Endothelial cell of umbilical vein (primary cell): ENCODE results near the gene ADD2. TPM values are rescaled to one million over a fixed set of nuclear protein-coding genes. Genes with fewer than 3 reads are reported as not detected.

ENCODE experiments used
- BruUV-seq: library from RNA; stranded (reverse); fragments of 400-500 nt; replicated peaks from 2 replicates; lab custom pipeline; 2021; lab: Mats Ljungman, UMichigan
- CTCF ChIA-PET: fragments of 300-600, 350-600 bp; sonication (Branson Sonifier 250); formaldehyde crosslinking; loops from one replicate; lab custom pipeline; 2021; ENCODE audit warnings: antibody characterized with exemption, inconsistent platforms; lab: Charles Lee
- POLR2A ChIA-PET: fragments of 300-600, 350-600 bp; sonication (Branson Sonifier 250); formaldehyde crosslinking; loops from one replicate; lab custom pipeline; 2021; ENCODE audit warnings: antibody characterized with exemption, inconsistent platforms; lab: Charles Lee
- DNase-seq: peaks from one replicate; pipeline ENCODE4 v3.0.0-alpha.2; 2011; ENCODE audit warnings: low read depth, low spot score
- FAIRE-seq: peaks from 2 replicates; lab custom pipeline; 2011; peaks lifted over from hg19 to GRCh38; lab: Jason Lieb, UNC
- H2AFZ ChIP-seq: 2 replicates; pipeline ENCODE4 v1.6.0; 2012; ENCODE audit warnings: low read depth, low read length, control low read depth, inconsistent platforms
- H3K27ac ChIP-seq: 2 replicates; pipeline ENCODE4 v1.5.1; 2011; ENCODE audit warnings: low read depth, mild to moderate bottlenecking, control low read depth, low read length, moderate library complexity; ENCODE audit not compliant: insufficient read depth
- H3K27me3 ChIP-seq, 2 experiments: 2 replicates each; pipeline versions ENCODE4 v1.6.0 to v1.6.1; 2011; ENCODE audit warnings: low read length in 2 of 2, mixed read lengths in 1 of 2; ENCODE audit not compliant: control insufficient read depth in 2 of 2, insufficient read depth in 2 of 2
- H3K36me3 ChIP-seq, 2 experiments: 2 replicates in 1 of 2; 3 replicates in 1 of 2; pipeline ENCODE4 v1.5.1; 2011; ENCODE audit warnings: low read length in 2 of 2, mild to moderate bottlenecking in 1 of 2, moderate library complexity in 1 of 2; ENCODE audit not compliant: control insufficient read depth in 2 of 2, insufficient read depth in 2 of 2; ENCODE audit errors: extremely low read depth in 1 of 2
- H3K4me1 ChIP-seq: 3 replicates; pipeline ENCODE4 v1.5.1; 2011; ENCODE audit warnings: mild to moderate bottlenecking, low read length; ENCODE audit not compliant: control insufficient read depth, insufficient read depth; ENCODE audit errors: extremely low read depth
- H3K4me2 ChIP-seq: 2 replicates; pipeline ENCODE4 v1.6.1; 2011; ENCODE audit warnings: low read length, control low read depth, mixed read lengths; ENCODE audit not compliant: insufficient read depth
- H3K4me3 ChIP-seq, 3 experiments: fragments of 200-600 bp in 1 of 3; sonication (generic), shearing (Covaris generic) in 1 of 3; replicated peaks in 1 of 3; 2 replicates each; pipeline ENCODE4 v1.5.1; 2011 to 2016; ENCODE audit warnings: control low read depth in 3 of 3, low read length in 3 of 3, mild to moderate bottlenecking in 2 of 3, inconsistent platforms in 1 of 3, low read depth in 1 of 3, moderate library complexity in 1 of 3; ENCODE audit not compliant: insufficient read depth in 1 of 3
- H3K79me2 ChIP-seq: 2 replicates; pipeline ENCODE4 v1.6.0; 2012; ENCODE audit warnings: low read length, inconsistent platforms; ENCODE audit not compliant: control insufficient read depth, insufficient read depth
- H3K9ac ChIP-seq: replicated peaks from 2 replicates; pipeline ENCODE3; 2011; ENCODE audit warnings: low read length, control low read depth; ENCODE audit not compliant: insufficient read depth; ENCODE audit errors: extremely low read depth
- H3K9me1 ChIP-seq: replicated peaks from 3 replicates; pipeline ENCODE4 v1.6.0; 2011; ENCODE audit warnings: mild to moderate bottlenecking, low read length; ENCODE audit not compliant: control insufficient read depth, insufficient read depth; ENCODE audit errors: extremely low read depth
- H3K9me3 ChIP-seq: replicated peaks from 2 replicates; pipeline ENCODE4 v1.5.1; 2012; ENCODE audit warnings: low read length, inconsistent platforms; ENCODE audit not compliant: control insufficient read depth, insufficient read depth
- H4K20me1 ChIP-seq: replicated peaks from 2 replicates; pipeline ENCODE3; 2011; ENCODE audit warnings: mild to moderate bottlenecking, low read length; ENCODE audit not compliant: control insufficient read depth, insufficient read depth; ENCODE audit errors: extremely low read depth
- GATA2 ChIP-seq: IDR thresholded peaks from 2 replicates; pipeline ENCODE4 v1.7.0; 2011; ENCODE audit warnings: low read depth, mild to moderate bottlenecking, moderate library complexity, mixed read lengths, low read length; ENCODE audit not compliant: insufficient read length, insufficient read depth
- JUN ChIP-seq: IDR thresholded peaks from 2 replicates; pipeline ENCODE4 v1.6.1; 2011; ENCODE audit warnings: borderline replicate concordance, low read depth; ENCODE audit not compliant: insufficient read length, insufficient read depth
- MAX ChIP-seq: IDR thresholded peaks from 2 replicates; pipeline ENCODE4 v1.6.1; 2011; ENCODE audit not compliant: insufficient read depth, insufficient read length
- POLR2AphosphoS5 ChIP-seq: IDR thresholded peaks from 2 replicates; pipeline ENCODE4 v1.6.1; 2012; ENCODE audit warnings: low read depth, mild to moderate bottlenecking, control low read depth, low read length, moderate library complexity; ENCODE audit not compliant: insufficient read depth
- dilution Hi-C: fragments of 300-500 bp; cut with MboI; formaldehyde crosslinking; loops from one replicate; pipeline ENCODE4 v1.15.0; 2019; ENCODE audit warnings: low sequenced_read_pairs; ENCODE audit not compliant: extremely low pct_ligation_motif_present
- intact Hi-C: fragments of 100-400 bp; cut with micrococcal nuclease; formaldehyde crosslinking; loops from one replicate; pipeline ENCODE4 v1.10.0; 2022
- polyA plus RNA-seq, 4 experiments: library from polyadenylated mRNA; depleted of rRNA in 3 of 4; stranded (reverse) in 3 of 4; unstranded in 1 of 4; fragments of >200 nt; gene quantifications; 2 replicates each; pipeline versions ENCODE4 v1.2.1 to v1.2.3, GENCODE V29; 2011 to 2012; ENCODE audit warnings: missing spikeins in 1 of 4
- total RNA-seq: library from RNA; stranded (reverse); gene quantifications from 2 replicates; pipeline ENCODE4 v1.2.3, GENCODE V29; 2021

The ADD2 gene
- total and polyA plus RNA-seq, 2 donors (not counting 3 experiments of a cell fraction or from before 2014, with no cell fraction given): 0.17 TPM; not detected in 1

DNA sequence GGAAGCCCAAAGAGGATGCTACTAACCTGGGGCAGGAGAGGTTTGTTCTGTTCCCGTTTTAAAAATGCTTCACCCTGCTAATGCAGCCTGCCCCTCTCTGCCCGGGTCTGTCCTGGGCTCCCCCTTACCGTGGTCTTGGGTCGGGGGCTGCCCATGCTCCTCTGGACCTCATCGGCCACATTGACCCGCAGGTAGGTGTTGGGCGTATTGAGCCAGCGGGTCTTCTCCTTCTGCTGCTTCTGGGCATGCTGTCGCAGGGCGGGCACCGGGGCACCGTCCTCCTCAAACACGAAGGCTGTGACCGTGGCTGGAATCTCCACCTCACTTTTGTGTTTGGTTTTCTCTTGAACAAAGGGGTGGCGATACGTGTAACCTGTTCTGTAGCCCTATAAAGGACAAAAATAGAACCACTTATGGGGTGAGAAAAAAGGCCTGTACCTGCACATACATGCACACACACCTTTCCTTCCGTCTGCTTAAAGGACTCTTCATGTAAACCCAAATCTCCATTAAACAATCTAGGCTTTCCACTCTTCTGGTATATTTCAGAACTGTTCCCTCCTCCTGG lies 89.3 kb downstream of the ADD2 start:
- ChIA-PET POLR2A (no interaction called here), CTCF (no interaction called here)
- no peak overlapping the region for H2AFZ ChIP-seq
- H3K27ac ChIP-seq: no peak overlapping the region
- no peaks in the 10 kb centered on the region for H3K4me1 ChIP-seq
- DNase-seq (no peak), FAIRE-seq (no peak)
- H3K79me2 ChIP-seq: no peaks in the 10 kb centered on the region
- no peaks in the 10 kb centered on the region for H3K9me1 ChIP-seq
- no peaks in the 10 kb centered on the region for H4K20me1 ChIP-seq
- intact Hi-C loops (no loop called here), dilution Hi-C loops (no loop called here)
- BruUV-seq: no TSS peak
- H3K9ac ChIP-seq: no peak overlapping the region
- TF ChIP-seq JUN (no peak), POLR2AphosphoS5 (no peak)
- peaks cover 0 to 2% of the 10 kb centered on the region in 2 experiments for H3K27me3 ChIP-seq
- no peak overlapping the region for H3K4me2 ChIP-seq
- no peaks in the 10 kb centered on the region for H3K9me3 ChIP-seq
- no peaks in the 10 kb centered on the region for H3K36me3 ChIP-seq
- no peak overlapping the region for H3K4me3 ChIP-seq

- H3K4me1 ChIP-seq: no peaks in the 10 kb centered on the region
- BruUV-seq: no TSS peak
- H3K9me1 ChIP-seq: no peaks in the 10 kb centered on the region
- no peaks in the 10 kb centered on the region for H4K20me1 ChIP-seq
- no peaks in the 10 kb centered on the region for H3K36me3 ChIP-seq
- CTCF ChIA-PET: interaction anchor here (2.4 kb wide), 1 partner anchor 59 kb away, joined by 6 read pairs; no protein-coding TSS in a partner anchor
- H3K9ac ChIP-seq: no peak overlapping the region
- DNase-seq (no peak), FAIRE-seq (no peak)
- H3K9me3 ChIP-seq: no peaks in the 10 kb centered on the region
- intact Hi-C loops (no loop called here), dilution Hi-C loops (no loop called here)
- POLR2A ChIA-PET: no interaction called here
- H3K27me3 ChIP-seq: peaks cover 0 to 2% of the 10 kb centered on the region in 2 experiments
- TF ChIP-seq MAX: no peak
- TF ChIP-seq GATA2: no peak
- H3K79me2 ChIP-seq: no peaks in the 10 kb centered on the region
- no peak overlapping the region for H3K4me2 ChIP-seq
- no peak overlapping the region for H3K4me3 ChIP-seq
- no peak overlapping the region for H3K27ac ChIP-seq
- no peak overlapping the region for H2AFZ ChIP-seq
These were observed 91.5 kb downstream of the ADD2 start for GRCh38 chr2:70676301-70677035.
